A549 (cell line): ENCODE data around the gene CAMKK2.

Source experiments
- CEBPB ChIP-seq, 2 experiments: fragments of >200 bp in 1 of 2; sonication (Bioruptor Twin) in 1 of 2; formaldehyde crosslinking in 1 of 2; IDR thresholded peaks; 2 replicates each; pipeline ENCODE4 v1.6.1; 2012 to 2016
- CTCF ChIP-seq: fragments of >200 bp; sonication (Bioruptor Twin); formaldehyde crosslinking; IDR thresholded peaks from 3 replicates; pipeline ENCODE4 v1.5.1; 2016
- HDAC2 ChIP-seq: fragments of 200-600 bp; sonication (generic); IDR thresholded peaks from 2 replicates; pipeline ENCODE4 v1.6.1; 2016
- MAFK ChIP-seq: fragments of 450-650 bp; IDR thresholded peaks from 2 replicates; pipeline ENCODE4 v1.6.1; 2014; ENCODE audit not compliant: partially characterized antibody
- MAX ChIP-seq: IDR thresholded peaks from 2 replicates; pipeline ENCODE4 v1.6.1; 2012
- PBX3 ChIP-seq: IDR thresholded peaks from 2 replicates; pipeline ENCODE4 v1.6.1; 2012
- USF2 ChIP-seq: fragments of 450-650 bp; IDR thresholded peaks from 2 replicates; pipeline ENCODE4 v1.6.1; 2014; ENCODE audit warnings: antibody characterized with exemption

- no peak for TF ChIP-seq MAFK
- TF ChIP-seq HDAC2: no peak
- TF ChIP-seq USF2: no peak
- no peak for TF ChIP-seq PBX3
- TF ChIP-seq CTCF: no peak
- no peak for TF ChIP-seq MAX
- no peak for TF ChIP-seq CEBPB (IDR thresholded peaks at IDR 0.05)
Observed at GRCh38 chr12:121240062-121240420, 56.5 kb downstream of the CAMKK2 start.
